MV-4-11 (cell line): ENCODE results near the gene IL23R.
"Not testable (repeated sequence)": the region's sequence is repeated elsewhere in the genome, so short reads cannot be mapped to it uniquely, and the experiment has no call there.

Experiments
- DNase-seq: peaks from one replicate; lab custom pipeline; 2025; lab: John Stamatoyannopoulos, UW

Gene IL23R, protein sequence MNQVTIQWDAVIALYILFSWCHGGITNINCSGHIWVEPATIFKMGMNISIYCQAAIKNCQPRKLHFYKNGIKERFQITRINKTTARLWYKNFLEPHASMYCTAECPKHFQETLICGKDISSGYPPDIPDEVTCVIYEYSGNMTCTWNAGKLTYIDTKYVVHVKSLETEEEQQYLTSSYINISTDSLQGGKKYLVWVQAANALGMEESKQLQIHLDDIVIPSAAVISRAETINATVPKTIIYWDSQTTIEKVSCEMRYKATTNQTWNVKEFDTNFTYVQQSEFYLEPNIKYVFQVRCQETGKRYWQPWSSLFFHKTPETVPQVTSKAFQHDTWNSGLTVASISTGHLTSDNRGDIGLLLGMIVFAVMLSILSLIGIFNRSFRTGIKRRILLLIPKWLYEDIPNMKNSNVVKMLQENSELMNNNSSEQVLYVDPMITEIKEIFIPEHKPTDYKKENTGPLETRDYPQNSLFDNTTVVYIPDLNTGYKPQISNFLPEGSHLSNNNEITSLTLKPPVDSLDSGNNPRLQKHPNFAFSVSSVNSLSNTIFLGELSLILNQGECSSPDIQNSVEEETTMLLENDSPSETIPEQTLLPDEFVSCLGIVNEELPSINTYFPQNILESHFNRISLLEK

DNA sequence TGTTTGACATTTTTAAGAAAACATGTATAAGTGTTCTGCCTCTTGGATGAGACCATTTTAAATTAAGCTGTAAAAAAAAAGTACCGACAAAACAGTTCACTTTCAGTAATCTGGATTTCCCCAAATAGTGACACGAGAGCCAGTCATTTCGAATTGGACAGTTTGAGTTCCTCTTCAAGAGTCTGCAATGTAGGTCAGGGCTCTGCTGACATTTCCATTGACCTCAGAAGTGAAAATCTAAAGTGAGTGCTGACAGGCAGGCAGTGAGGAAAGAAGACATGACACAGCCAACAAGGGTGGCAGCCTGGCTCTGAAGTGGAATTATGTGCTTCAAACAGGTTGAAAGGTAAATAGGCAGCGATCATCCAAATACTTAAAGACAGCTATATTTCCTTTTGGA, at the start of gene IL23R:
Gene IL23R (plus strand): TSS at position 259 of the 400 bp plus-strand sequence. CDS start 1,667 bp downstream, outside the sequence.
- peak; percentile 47 for DNase-seq

GRCh38 chr1:67118191-67118590, 48.1 kb upstream of the IL23R start:
- DNase-seq = no peak

DNA sequence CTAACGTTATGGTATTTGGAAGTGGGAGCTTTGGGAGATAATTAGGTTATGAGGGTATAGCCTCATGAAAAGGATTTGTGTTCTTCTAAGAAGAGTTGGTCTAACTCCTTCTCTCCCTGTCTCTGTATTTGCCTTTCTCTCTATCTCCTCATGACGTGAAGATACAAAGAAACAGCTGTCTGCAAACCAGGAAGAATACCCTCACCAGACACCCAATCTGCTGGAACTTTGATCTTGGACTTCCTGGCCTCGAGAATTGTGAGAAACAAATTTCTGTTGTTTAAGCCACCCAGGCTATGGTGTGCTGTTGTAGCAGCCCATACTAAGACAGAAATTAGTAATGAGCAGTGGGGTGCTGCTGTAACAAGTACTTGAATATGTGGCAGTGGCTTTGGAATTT, 47.6 kb upstream of the IL23R start:
- DNase-seq = no peak

DNA sequence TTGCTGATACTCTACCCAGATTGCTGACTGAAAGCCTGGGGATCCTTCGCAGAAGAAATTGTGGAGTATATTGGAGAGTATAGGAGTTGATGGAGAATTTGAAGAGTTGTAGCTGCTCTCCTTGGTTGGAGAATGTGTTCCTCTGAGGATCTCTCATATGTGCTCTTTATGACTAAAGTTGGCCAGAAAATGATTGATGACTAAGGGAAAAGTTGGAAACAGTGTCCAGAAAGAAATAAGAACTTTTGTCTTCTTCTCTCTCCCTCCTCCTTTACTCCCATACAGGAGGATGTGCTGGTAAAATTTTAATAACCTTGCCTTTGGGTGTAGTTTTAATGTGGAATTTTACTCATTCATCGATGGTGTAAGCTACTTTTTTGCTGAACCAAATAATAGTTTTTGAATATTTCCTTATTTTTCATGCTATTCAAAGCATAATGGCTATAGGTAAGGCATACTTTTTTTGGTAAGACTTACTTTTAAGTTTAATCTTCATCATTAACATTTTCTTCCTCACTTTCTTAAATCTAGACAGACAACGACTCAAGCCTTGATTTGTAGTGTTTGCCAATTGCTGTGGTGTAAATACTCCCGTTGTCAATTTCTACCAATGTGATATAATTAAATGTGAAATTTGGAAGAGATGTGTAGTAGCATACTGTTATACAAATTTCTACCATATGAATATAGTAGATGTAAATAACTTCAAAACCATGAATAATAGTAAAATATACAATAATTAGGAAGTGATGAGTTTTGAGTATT, 45.2 kb upstream of the IL23R start:
- DNase-seq = no peak

DNA sequence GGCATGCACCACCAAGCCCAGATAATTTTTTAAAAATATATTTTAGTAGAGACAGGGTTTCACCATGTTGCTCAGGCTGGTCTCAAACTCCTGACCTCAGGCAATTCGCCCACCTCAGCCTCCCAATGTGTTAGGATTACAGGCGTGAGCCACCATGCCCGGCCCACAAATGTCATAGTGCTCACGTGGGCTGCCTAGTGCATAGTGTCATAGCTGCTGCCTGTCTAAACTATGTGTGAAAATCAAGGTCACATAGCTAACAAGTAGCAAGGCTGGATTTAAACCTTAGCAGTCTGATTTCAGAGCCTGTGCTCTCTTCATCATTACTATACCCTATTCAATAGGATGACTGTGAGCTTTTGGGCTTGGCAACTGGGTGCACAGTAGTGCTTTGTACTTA, 41.8 kb upstream of the IL23R start:
- no peak for DNase-seq

- DNase-seq = peak; percentile 8
Observed at GRCh38 chr1:67126111-67126746, 40.0 kb upstream of the IL23R start.

- DNase-seq = no peak
Observed at GRCh38 chr1:67126974-67127373, 39.3 kb upstream of the IL23R start.

GRCh38 chr1:67130673-67131072, 35.6 kb upstream of the IL23R start:
- DNase-seq = no peak

- DNase-seq = no peak
Observed at GRCh38 chr1:67133177-67133576, 33.1 kb upstream of the IL23R start.

DNA sequence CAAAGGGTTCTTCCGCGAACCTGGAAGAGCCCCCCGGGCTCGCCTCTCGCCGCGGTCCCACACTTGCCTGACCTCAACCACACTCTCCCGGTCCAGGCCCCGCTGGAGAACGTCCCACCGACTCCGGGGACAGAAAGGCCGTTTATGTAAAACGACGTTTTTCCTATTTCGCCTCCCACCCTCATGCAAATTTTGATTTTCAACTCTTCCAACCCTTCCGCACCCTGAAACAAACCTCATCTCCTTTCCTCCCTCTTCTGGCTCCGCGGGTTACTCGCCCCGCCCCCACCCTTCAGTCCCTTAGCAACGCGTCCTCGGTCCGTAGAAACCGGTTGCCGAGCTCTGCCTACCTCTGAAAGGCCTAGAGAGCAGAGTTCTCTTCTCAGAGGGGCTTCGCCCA, 31.6 kb upstream of the IL23R start, which contains the start of gene C1orf141:
Gene C1orf141 (minus strand): TSS at position 276 of the 400 bp plus-strand sequence. CDS start 7,730 bp downstream, outside the sequence.
- no peak for DNase-seq

DNA sequence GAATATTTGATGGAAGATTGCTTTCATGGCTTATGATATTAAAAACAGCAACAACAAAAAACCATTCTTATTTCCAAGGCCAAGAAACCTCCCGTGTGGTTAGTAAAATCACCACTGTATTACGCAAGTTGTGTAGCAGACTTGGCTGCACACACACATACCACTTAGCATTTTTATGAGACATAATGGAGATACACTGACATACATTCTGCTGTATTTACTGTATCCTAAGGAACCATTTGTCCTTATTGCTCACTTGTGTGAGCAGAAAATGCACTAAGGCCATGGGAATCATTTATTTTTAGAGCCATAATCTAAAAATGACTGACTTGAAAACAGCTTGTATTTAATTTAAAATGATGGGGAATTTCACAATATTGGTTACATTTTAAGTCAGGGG, 30.9 kb upstream of the IL23R start:
- peak; percentile 71 for DNase-seq

GRCh38 chr1:67137307-67137753, 28.9 kb upstream of the IL23R start:
- no peak for DNase-seq

DNA sequence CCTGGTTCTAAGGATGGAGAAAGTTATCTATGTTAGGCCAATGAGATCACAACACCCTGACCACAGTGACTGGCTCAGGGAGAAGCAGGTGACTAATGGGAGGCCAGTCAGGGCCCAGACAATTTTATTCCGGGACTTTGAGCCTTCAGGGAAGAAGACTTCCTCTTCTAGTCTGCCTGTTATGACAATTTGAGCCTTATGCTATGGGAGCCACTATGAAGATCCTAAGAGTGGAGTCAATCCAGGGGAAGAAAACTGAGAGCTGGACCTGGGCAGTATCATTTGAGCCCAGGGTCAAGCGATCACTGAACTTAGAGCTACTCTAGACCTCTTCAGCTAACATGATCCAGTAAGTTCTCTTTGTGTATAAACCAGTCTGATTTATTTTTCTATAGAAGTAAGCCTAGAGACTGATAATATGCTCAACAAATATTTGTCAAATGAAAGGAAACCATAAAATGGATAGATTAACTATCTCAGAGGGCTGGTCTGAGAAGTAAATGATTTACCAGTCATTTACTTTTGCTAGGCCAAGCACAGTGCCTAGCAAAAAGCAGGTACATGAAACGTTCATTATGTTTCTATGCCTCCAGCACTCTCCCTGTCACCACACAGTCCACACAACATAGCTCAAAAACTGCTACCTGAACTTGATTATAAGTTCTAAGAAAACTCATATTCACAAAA, 27.3 kb upstream of the IL23R start:
- DNase-seq = no peak

DNA sequence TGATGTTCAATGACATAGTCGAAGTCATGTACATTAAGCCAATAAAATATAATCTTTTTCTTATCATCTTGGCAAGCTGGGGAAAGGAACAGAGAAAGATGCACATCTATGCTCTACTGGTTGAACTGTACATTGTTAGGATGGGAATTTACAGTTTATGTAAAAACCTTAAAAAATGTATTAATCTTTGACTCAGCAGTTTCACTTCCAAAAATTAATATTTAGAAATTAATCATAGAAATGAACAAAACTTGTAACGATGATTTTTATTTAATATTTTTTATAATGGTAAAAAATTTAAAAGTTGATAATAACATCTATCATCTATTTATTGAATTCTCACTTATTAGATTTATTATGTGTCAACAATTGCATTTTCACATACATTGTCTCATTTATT, 25.8 kb upstream of the IL23R start:
- DNase-seq = no peak

DNA sequence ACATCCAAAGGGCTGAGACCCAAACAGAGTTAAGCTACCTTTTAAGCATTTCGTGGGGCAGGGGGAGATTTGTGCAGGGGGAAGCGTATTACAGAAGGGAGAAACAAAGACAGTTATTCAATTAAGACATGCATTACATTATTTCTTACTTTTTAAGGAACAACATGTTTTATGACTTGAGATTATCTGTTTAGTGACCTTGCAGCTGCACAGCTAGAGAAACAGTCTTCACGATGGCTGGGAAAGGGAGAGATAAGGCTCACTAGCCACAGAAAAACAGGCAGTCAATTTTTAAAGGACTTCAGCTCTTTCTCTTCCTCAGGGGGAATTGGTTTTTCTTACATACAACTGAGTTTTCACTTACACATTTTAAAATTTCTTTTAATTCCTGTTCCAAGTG, 24.4 kb upstream of the IL23R start:
- DNase-seq = not testable (repeated sequence)

DNA sequence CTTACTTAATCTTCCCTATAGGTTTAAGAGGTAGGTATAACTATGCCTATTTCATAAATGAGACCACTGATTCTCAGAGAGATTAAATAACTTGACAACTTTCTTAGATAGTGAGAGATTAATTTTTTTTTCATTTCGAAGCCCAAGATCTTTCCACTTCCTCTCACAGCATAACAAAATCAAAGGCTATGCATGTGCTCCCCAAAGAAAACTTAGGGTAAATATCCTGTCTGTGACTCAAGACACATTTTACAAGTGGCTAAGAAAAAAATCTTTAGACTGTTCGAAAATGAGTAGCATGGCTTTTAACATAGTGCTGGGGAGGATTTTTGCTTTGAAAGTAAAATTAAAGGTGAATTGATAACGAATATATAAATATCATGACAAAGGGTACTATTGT, 23.3 kb upstream of the IL23R start:
- DNase-seq = no peak

DNA sequence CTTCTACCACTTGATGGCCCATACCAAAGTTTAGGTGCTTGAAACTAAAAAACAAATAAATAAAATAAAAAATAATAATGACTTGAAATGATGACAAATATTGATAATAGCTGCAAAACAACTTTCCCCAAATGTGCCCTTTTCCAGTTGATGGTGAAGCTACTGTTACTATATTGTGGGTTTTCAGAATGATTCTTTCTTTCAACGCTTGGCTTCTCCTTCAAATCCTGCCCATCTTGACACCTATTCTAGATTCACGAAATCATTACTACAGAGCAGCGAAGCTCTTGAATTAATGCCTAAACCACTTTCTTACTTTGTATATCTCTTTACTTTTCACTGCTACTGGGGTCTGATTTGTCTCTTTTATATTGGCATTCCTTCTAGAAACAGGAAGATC, 22.3 kb upstream of the IL23R start:
- DNase-seq = no peak

DNA sequence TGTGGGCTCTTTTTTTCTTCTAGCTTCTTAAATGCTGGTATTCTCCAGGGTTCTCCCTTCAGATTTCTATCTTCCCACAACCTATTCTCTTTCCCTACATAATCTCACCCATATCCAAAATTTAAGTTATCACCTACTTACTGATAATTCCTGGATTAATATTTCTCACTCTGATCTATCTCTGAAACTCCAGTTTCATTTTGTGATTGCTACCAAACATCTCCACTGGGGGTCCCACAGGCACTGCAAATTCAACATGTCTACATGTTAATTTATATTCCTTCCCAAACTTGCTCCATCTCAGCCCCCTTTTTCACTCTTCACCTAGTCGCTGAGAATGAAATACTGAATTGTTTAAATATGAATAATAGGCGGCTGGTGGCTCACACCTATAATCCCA, 21.6 kb upstream of the IL23R start:
- DNase-seq = no peak

DNA sequence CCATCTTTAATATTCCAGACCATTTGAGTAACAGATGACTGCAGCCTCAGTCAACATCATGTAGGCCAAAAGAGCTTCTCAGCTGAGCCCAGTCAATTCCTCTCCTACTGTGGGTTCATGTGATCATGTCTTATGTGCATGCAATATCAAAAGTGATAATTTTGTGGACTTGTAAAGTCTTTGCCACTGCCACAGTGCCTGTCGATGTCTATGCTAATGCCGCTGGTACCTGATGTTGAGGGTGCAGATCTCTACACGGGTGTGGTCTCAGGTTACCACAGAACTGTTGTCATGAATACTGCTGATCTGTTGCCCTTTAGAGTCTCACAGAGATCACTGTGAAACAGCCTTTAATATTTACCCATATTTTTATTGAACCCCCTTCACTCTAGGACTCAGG, 20.2 kb upstream of the IL23R start:
- DNase-seq = no peak

- DNase-seq = no peak
Observed at GRCh38 chr1:67146539-67146938, 19.7 kb upstream of the IL23R start.

GRCh38 chr1:67147973-67148372, 18.3 kb upstream of the IL23R start:
- DNase-seq = not testable (repeated sequence)
